Measurements from ENCODE around the gene B4GALNT3. TPM values are rescaled to one million over a fixed set of nuclear protein-coding genes. Genes with fewer than 3 reads are reported as not detected.
A peak's percentile ranks its signal among the peaks of the same experiment; 100 is the strongest.

B4GALNT3 gene
- total RNA-seq, 1 donor from 2014 or later: 2.9 TPM

GRCh38 chr12:583251-583869 is 123.6 kb downstream of the B4GALNT3 start:
- TF ChIP-seq, protein P1, sequence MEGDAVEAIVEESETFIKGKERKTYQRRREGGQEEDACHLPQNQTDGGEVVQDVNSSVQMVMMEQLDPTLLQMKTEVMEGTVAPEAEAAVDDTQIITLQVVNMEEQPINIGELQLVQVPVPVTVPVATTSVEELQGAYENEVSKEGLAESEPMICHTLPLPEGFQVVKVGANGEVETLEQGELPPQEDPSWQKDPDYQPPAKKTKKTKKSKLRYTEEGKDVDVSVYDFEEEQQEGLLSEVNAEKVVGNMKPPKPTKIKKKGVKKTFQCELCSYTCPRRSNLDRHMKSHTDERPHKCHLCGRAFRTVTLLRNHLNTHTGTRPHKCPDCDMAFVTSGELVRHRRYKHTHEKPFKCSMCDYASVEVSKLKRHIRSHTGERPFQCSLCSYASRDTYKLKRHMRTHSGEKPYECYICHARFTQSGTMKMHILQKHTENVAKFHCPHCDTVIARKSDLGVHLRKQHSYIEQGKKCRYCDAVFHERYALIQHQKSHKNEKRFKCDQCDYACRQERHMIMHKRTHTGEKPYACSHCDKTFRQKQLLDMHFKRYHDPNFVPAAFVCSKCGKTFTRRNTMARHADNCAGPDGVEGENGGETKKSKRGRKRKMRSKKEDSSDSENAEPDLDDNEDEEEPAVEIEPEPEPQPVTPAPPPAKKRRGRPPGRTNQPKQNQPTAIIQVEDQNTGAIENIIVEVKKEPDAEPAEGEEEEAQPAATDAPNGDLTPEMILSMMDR (IDR thresholded peaks at IDR 0.05): peak; percentile 42
- H3K27ac Mint-ChIP-seq (ENCODE audit: unreplicated experiment): no peak overlapping the region

DNA sequence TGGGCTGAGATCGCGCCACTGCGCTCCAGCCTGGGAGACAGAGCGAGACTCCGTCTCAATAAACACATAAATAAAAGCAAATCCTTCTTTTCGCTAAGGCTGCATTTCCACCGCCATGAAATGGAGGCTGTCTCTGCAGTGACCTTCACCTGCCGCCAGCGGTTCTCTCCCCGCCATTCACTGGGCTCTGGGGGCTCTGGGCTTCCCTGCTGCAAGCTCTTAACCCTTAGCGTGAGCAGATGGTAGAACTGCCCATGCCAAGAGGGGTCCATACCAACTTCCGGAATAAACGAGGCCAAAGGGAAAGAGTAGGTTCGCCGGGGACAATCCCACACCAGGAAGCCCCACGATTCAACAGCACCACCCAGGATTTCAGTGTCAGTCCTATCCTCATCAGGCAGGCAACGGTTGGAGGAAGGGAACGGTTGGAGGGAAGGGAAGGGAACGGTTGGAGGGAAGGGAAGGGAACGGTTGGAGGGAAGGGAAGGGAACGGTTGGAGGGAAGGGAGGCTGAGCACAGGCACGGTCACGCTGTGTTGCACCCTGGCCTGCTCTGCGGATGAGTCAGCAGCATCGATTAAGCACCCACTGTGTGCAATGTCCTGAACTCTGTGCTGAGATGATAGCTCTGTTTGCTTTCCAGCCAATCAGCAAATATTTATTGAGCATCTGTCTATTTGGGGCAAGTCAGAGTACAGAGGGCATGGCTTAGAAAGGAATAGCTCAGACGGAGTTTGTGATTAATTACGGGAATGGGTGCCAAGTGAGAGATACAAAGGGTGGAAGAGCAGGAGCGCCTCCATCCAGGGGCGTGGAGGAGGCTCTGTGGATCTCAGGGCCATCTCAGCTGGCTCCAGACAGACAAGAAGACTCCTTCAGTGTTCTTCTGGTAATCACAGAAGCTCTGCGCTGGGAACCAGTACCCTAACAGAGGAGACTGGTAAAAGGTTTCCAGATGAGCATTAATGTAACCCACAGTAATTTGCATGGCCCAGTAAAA is 125.6 kb downstream of the B4GALNT3 start:
- H3K36me3 Mint-ChIP-seq (ENCODE audit: low read depth): peaks cover 1% of the 10 kb centered on the region
- no peaks in the 10 kb centered on the region for H3K4me1 Mint-ChIP-seq (ENCODE audit: low read depth)
- TF ChIP-seq, protein P1 (IDR thresholded peaks at IDR 0.05): no peak

More at GRCh38 chr12:583251-583869, 123.6 kb downstream of the B4GALNT3 start:
- no peak for DNase-seq (ENCODE audit: low spot score)
- Mint-ChIP-seq H3K27me3 (ENCODE audit: low read depth) (no peaks in the 10 kb centered on the region), H3K9me3 (ENCODE audit: low read depth) (peaks cover under 1% of the 10 kb centered on the region), H3K36me3 (ENCODE audit: low read depth) (peaks cover under 1% of the 10 kb centered on the region), H3K4me1 (ENCODE audit: low read depth) (peaks cover 13% of the 10 kb centered on the region), H3K4me3 (ENCODE audit: unreplicated experiment) (no peak overlapping the region)

DNA sequence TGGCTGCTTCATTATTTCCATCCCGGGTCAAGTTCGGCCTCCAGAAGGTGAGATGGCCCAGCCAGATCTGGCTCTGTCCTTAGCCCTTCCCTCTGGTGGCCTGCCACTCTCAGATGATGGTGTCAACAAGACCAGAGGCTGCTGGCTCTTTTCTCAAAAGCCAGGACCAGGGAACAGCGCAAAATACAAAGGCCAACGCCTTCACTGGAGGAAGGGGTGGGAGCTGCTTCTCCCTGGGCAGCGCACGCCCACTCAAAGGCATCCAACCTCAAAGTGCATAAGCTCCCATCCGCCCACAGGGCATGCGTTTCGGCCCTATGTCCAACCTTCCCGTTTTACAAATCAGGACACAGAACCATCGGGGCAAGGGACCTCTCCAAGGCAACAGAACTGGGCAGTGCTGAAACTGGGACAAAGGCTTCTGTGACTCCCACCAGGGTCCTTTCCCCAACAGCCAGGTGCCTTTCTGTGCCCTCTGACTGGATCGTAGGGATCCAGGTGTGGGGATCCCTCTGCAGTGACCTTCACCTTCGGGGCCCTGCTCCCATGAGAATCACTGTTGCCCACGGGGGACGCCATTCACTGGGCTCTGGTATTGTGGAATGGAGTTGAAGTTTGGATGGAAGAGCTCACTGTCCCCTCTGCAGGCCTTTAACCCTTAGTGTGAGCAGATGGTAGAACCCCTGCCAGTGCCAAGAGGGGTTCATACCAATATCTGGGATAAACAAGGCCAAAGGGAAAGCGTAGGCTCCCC is 126.8 kb downstream of the B4GALNT3 start:
- Mint-ChIP-seq H3K27ac (ENCODE audit: unreplicated experiment) (no peak overlapping the region), H3K36me3 (ENCODE audit: low read depth) (peaks cover 1% of the 10 kb centered on the region), H3K4me3 (ENCODE audit: unreplicated experiment) (no peak overlapping the region), H3K27me3 (ENCODE audit: low read depth) (no peaks in the 10 kb centered on the region), H3K9me3 (ENCODE audit: low read depth) (peaks cover 3% of the 10 kb centered on the region), H3K4me1 (ENCODE audit: low read depth) (no peaks in the 10 kb centered on the region)
- TF ChIP-seq, protein P1 (IDR thresholded peaks at IDR 0.05): no peak
- no peak for DNase-seq (ENCODE audit: low spot score)

More for the DNA sequence above, 125.6 kb downstream of the B4GALNT3 start:
- Mint-ChIP-seq H3K9me3 (ENCODE audit: low read depth) (peaks cover 3% of the 10 kb centered on the region), H3K4me3 (ENCODE audit: unreplicated experiment) (no peak overlapping the region), H3K27me3 (ENCODE audit: low read depth) (no peaks in the 10 kb centered on the region), H3K27ac (ENCODE audit: unreplicated experiment) (no peak overlapping the region)
- no peak for DNase-seq (ENCODE audit: low spot score)

DNA sequence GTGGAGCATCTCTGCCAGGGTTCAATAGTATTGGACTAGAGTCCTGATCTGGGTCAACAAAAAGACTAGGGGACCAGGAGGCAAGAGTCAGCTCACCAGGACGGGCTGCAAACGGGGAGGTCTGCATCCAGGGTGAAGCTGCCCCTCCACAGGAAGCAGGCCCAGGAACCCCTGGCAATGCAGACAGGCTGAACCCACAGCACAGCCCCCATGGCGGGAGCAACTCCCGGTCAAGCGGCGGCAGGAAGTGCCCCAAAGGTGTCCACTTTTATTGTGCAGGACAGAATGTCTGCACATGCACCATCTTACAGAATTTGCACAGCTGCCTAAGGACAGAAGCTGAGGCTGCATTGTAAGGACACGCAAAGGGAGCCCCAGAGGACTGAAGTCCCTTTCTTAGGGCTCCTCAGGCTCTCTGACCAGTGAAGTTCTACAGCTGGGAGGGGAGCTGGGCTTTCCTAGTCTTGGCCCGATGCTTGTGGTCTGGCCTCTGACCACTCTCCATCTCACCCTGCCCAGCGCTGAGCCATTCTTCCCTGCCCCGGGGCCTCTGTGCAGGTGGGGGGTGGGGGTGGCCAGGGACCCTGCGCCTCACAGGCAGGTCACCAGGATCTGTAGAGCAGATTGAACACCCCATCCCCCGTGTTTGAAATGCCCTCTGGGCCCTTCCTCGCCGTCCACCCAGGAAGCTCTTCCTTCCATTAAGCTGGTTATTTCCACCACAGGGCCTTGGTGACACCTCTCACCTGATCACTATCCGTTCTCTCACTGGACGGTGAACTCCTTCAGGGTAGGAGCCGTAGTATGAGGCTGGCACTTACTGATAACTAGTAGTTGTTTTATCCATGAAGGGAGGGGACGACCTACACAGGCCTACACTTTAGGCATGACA is 127.6 kb downstream of the B4GALNT3 start:
- peaks cover 1% of the 10 kb centered on the region for H3K36me3 Mint-ChIP-seq (ENCODE audit: low read depth)
- DNase-seq (ENCODE audit: low spot score): no peak
- TF ChIP-seq, protein P1 (IDR thresholded peaks at IDR 0.05): no peak
- H3K27me3 Mint-ChIP-seq (ENCODE audit: low read depth): no peaks in the 10 kb centered on the region
- H3K9me3 Mint-ChIP-seq (ENCODE audit: low read depth): peaks cover 3% of the 10 kb centered on the region
- no peaks in the 10 kb centered on the region for H3K4me1 Mint-ChIP-seq (ENCODE audit: low read depth)
- no peak overlapping the region for H3K4me3 Mint-ChIP-seq (ENCODE audit: unreplicated experiment)
- no peak overlapping the region for H3K27ac Mint-ChIP-seq (ENCODE audit: unreplicated experiment)
